AG09309 (cell line): Measurements from ENCODE around the gene AFTPH.

Source experiments
- DNase-seq: peaks from one replicate; pipeline ENCODE4 v3.0.0-alpha.2; 2010; ENCODE audit warnings: low read depth
- H3K4me3 ChIP-seq: 2 replicates; pipeline ENCODE4 v1.5.1; 2011; ENCODE audit warnings: mild to moderate bottlenecking, low read depth, low read length, moderate library complexity; ENCODE audit not compliant: control insufficient read depth
- CTCF ChIP-seq: IDR thresholded peaks from 2 replicates; pipeline ENCODE4 v1.5.1; 2011; ENCODE audit warnings: mild to moderate bottlenecking, low read depth, low read length, inconsistent platforms; ENCODE audit not compliant: insufficient read depth, control insufficient read depth; ENCODE audit errors: missing control alignments

AFTPH gene

GRCh38 chr2:64535024-64535423 lies 10.9 kb downstream of the AFTPH start:
- no peak for TF ChIP-seq CTCF

DNA sequence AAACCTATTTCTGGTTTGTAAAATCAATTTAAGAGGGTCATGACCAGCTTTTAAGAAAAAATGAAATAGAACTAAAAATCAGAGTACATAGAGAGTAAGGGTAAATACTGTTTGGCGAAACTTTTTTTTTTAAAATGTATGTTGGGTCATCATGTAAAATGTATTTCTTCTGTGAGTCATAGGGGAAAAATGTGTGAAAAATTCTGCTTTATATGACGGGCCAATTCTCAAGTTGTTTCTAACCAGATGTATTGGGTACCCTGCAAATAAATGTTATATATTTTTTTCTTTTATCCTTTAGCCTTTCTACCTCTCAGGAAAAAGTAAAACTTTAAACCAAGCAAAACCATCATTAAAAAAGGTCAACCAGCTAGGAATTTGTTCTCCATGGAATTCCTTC lies 13.9 kb downstream of the AFTPH start:
- H3K4me3 ChIP-seq, result no peak overlapping the region
- no peak for DNase-seq
- no peak for TF ChIP-seq CTCF

More at GRCh38 chr2:64535024-64535423, 10.9 kb downstream of the AFTPH start:
- DNase-seq, result no peak
- no peak overlapping the region for H3K4me3 ChIP-seq

GRCh38 chr2:64538764-64539433 lies 14.8 kb downstream of the AFTPH start:
- no peak for DNase-seq
- H3K4me3 ChIP-seq, result no peak overlapping the region
- no peak for TF ChIP-seq CTCF

DNA sequence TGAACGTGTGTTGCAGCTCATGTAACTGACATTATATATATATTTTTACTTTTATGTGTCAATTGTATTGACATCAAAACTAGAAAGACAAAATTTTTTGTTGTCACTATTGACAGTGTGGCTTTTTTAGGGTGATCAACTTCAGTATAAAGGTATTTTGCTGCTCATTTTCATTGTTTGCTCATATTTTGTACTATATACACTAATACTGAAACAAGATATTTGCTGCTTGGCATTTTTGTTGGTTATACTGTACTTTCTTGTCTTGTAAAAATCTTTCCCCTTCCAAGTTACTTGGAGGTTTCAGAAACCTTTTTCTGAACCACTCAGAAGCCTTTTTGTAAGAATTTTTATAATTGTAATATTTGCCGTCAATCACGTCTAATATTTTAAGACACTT lies 16.5 kb downstream of the AFTPH start:
- H3K4me3 ChIP-seq, result no peak overlapping the region
- no peak for DNase-seq
- TF ChIP-seq CTCF, result no peak

- no peak for TF ChIP-seq CTCF
- no peak for DNase-seq
- H3K4me3 ChIP-seq, result no peak overlapping the region
These were observed 17.4 kb downstream of the AFTPH start for GRCh38 chr2:64541547-64541946.

- no peak for TF ChIP-seq CTCF
- H3K4me3 ChIP-seq, result no peak overlapping the region
- DNase-seq, result no peak
These were observed 18.2 kb downstream of the AFTPH start for GRCh38 chr2:64542071-64543007.
